ENCODE data around the gene PKMYT1. TPM values are rescaled to one million over a fixed set of nuclear protein-coding genes. Genes with fewer than 3 reads are reported as not detected.

PKMYT1 gene
- total and polyA plus RNA-seq, 9 of the 15 experiments (the other 6 are each of a cell fraction or from before 2014, with no cell fraction given) = 8.7 to 201 (median 37.8) TPM

DNA sequence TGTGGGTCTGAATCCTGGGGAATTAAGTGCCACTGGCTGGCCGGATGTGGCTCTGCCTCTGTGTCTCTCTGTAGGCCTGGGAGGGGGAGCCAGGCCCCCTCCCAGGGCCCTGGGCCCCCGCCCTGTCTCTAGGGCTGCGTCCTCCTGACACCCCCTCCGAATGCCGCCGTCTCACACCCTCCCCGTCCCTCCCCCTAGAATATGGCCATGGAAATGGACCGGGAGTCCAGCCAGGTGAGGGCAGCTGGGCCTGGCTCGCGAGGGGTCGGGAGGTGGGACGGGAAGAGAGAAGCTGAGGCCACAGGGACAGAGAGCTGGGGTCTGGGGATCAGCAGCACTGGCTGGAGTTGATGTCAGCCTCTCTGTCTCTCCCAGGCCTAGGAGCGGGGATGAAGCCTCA is 16.1 kb upstream of the PKMYT1 start (continued):
- TF ChIP-seq ZBTB11 (CRISPR knock-in tag; IDR thresholded peaks at IDR 0.05) = no peak
- TF ChIP-seq, protein P1, sequence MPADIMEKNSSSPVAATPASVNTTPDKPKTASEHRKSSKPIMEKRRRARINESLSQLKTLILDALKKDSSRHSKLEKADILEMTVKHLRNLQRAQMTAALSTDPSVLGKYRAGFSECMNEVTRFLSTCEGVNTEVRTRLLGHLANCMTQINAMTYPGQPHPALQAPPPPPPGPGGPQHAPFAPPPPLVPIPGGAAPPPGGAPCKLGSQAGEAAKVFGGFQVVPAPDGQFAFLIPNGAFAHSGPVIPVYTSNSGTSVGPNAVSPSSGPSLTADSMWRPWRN (IDR thresholded peaks at IDR 0.05; ENCODE audit: low read depth) = no peak

DNA sequence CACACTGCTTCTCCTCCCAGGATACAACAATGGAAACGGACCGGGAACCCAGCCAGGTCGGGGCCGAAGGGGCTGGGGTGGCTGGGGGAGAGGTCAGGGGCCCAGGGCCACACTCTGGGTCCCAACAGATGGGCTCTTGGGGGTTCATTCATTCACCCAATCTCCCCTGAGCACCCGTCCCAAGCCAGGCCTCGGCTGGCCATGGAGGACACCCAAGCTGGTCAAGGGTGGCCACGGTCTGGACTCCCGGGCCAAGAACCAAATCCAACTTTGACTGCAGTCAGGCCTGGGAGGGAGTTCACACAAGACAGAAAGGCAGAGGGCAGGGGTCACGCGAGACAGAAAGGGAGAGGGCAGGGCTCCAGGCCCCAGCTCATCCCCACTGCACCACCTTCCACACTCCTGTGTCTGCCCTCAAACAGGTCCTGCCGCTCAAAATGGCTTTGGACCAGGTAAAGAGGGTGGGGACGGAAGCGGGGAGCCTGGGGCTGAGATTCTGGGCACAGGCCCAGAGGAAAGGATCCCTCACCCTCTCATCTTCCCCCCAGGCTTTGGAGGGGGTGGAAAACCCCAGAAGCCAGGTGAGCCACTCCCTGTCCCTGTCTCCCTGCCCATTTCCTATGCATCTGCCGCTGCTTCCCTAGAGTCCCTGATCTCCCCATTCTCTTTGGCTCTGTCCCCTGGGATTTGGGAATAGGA is 12.3 kb upstream of the PKMYT1 start:
- in situ Hi-C loops (cut with MboI) = no loop called here
- H3K9ac ChIP-seq (ENCODE audit: insufficient read depth in 1 of 2, low read depth in 2 of 2, low read length in 2 of 2) = 0 out of 4 replicates have a peak overlapping the region, but pooled peaks of 1 of the 2 experiments have one; percentile 19
- 70% methylated on average over 9 of the region's 14 CpGs for WGBS (ENCODE audit: insufficient coverage, low coverage, missing lambda C conversion rate)
- CTCF ChIA-PET (ENCODE audit: low intra/inter-chr PET ratio) = no interaction called here
- H2AFZ ChIP-seq (ENCODE audit: low read depth, low read length) = no peak overlapping the region
- H3K27ac ChIP-seq (ENCODE audit: extremely low read depth, low read depth, low read length) = no peak overlapping the region
- DNase-seq (ENCODE audit: extremely low read depth in 1 of 4, low spot score in 3 of 4) = no peak
- H3K4me1 ChIP-seq (replicated peaks in 1 of 2; ENCODE audit: control insufficient read depth in 2 of 2, insufficient read depth in 2 of 2, low read length in 2 of 2) = peaks cover 0 to 40% of the 10 kb centered on the region in 2 experiments; a peak in 2 of 5 replicates
- ATAC-seq = no peak
- no peaks in the 10 kb centered on the region for H3K27me3 ChIP-seq (ENCODE audit: control insufficient read depth in 2 of 2, insufficient read depth in 2 of 2, low read length in 2 of 2)
- no peaks in the 10 kb centered on the region for H4K20me1 ChIP-seq (replicated peaks; ENCODE audit: control insufficient read depth, insufficient read depth, low read length)
- no peak for FAIRE-seq
- H3K4me2 ChIP-seq (ENCODE audit: insufficient read depth, low read length) = no peak overlapping the region
- POLR2A ChIA-PET = interaction anchor here (0.6 to 1.0 kb wide), 3 partner anchors 10 to 18 kb away, joined by 3 read pairs; no protein-coding TSS in a partner anchor
- no peaks in the 10 kb centered on the region for H3K9me3 ChIP-seq (replicated peaks; ENCODE audit: control insufficient read depth, insufficient read depth, low read depth, low read length)
- intact Hi-C loops (cut with micrococcal nuclease) = no loop called here
- no peak overlapping the region for H3K4me3 ChIP-seq
- H3K36me3 ChIP-seq (ENCODE audit: control insufficient read depth, insufficient read depth, low read length) = no peaks in the 10 kb centered on the region
- no peaks in the 10 kb centered on the region for H3K9me1 ChIP-seq (ENCODE audit: control insufficient read depth, insufficient read depth, low read length)
- no TSS peak for BruUV-seq (replicated peaks)
- H3K79me2 ChIP-seq (ENCODE audit: control insufficient read depth, insufficient read depth, low read length) = no peaks in the 10 kb centered on the region
- TF ChIP-seq FOXA1 (IDR thresholded peaks at IDR 0.05; ENCODE audit: borderline replicate concordance) (no peak), NBN (IDR thresholded peaks at IDR 0.05; ENCODE audit: low read depth) (no peak), MTA2 (IDR thresholded peaks at IDR 0.05; ENCODE audit: low read depth) (no peak), PREB (CRISPR knock-in tag; IDR thresholded peaks at IDR 0.05) (no peak), MXD1 (CRISPR knock-in tag; IDR thresholded peaks at IDR 0.05; ENCODE audit: borderline replicate concordance, poor library complexity, severe bottlenecking) (no peak), U2AF2 (optimal IDR thresholded peaks at IDR 0.05; ENCODE audit: low read depth, low read length) (no peak), MTA1 (IDR thresholded peaks at IDR 0.05; ENCODE audit: borderline replicate concordance) (no peak), TSC22D4 (tag; IDR thresholded peaks at IDR 0.05) (no peak), JUN (IDR thresholded peaks at IDR 0.05; ENCODE audit: borderline replicate concordance, low read depth, low read length) (no peak), JUN (CRISPR knock-in tag; IDR thresholded peaks at IDR 0.05; ENCODE audit: borderline replicate concordance) (no peak), ZNF316 (IDR thresholded peaks at IDR 0.05) (no peak)
- TF ChIP-seq, protein P1 (IDR thresholded peaks at IDR 0.05; ENCODE audit: low read depth) = no peak
